ENCODE results near the gene PEX6.
"Not testable (repeated sequence)": the region's sequence is repeated elsewhere in the genome, so short reads cannot be mapped to it uniquely, and the experiment has no call there.

Gene PEX6

DNA sequence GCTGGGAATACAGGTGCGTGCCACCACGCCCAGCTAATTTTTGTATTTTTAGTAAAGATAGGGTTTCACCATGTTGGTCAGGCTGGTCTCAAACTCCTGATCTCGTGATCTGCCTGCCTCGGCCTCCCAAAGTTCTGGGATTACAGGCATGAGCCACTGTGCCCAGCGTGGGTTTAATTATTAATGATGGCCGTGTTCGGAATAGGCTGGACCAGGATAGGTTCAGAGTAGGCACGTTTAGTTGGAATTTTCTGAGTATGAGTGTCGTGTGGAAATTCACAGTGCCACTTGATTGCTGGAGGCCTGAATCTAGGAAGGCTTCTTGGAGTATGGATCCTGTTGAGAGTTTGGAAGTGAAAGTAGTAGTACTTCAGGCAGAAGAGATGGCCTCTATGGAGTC is 19.2 kb upstream of the PEX6 start:
- not testable (repeated sequence) for DNase-seq

GRCh38 chr6:42996513-42996912 is 17.5 kb upstream of the PEX6 start:
- DNase-seq: no peak

GRCh38 chr6:42993445-42993844 is 14.5 kb upstream of the PEX6 start:
- no peak for DNase-seq

- no peak for DNase-seq
Observed at GRCh38 chr6:42989923-42990322, 10.9 kb upstream of the PEX6 start.

DNA sequence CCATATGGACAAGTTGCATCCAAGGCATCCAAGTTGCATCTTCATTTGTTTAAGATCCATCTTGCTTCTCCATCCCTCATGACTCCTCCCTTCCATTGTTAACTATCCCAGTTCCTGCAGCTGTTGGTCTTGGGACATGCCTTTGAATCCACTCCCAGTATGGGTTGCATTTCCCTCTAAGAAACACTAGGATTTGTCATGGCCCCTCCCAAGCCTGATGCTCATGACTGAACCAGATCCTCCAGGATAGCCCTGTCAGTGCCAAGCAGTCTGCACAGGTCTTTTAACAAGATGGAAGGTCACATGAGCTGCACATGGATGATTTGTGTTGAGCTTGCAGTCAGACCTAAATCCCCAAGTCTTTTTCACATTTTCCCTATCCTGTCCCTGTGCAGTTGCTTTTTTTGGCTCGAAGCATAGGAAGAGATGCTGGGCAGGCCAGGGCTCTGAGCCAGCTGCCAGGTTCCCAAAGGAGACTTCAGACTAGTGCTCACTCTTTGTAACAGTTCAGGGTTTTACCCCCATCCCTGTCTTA is 9.6 kb upstream of the PEX6 start:
- no peak for DNase-seq

GRCh38 chr6:42987533-42988451 is 8.8 kb upstream of the PEX6 start:
- no peak for DNase-seq

DNA sequence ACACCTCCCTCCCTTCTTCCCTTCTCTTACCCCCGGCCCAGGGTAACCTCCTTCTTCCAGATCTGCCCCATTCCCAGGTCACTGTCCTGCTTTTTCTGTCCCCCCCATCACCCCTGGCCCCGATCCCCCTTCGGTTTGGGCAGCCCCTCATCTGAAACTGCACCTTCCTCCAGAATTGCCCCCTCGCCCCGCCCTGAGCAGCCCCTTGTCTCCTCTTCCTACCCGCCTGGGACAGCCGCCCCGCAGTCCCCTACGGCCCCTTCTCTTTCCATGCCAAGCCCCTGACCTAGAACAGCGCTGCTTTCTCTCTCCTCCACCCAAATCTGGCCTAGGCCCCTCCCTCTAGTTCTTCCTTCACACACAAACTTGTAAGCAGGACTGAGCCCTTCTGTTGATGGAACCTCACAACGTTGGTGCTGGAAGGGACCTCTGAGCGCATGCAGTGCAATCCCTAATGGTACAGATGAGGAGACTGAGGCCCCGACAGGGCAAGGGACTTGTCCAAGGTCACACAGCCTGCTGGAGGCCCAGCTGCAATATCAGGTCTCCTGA is 6.0 kb upstream of the PEX6 start:
- no peak for DNase-seq

- DNase-seq: peak; percentile 97
Observed at GRCh38 chr6:42984001-42984923, 5.3 kb upstream of the PEX6 start, which contains the start of gene PPP2R5D. Gene PPP2R5D (plus strand): TSS chr6:42984570. CDS start chr6:42984678, 108 bp downstream.

DNA sequence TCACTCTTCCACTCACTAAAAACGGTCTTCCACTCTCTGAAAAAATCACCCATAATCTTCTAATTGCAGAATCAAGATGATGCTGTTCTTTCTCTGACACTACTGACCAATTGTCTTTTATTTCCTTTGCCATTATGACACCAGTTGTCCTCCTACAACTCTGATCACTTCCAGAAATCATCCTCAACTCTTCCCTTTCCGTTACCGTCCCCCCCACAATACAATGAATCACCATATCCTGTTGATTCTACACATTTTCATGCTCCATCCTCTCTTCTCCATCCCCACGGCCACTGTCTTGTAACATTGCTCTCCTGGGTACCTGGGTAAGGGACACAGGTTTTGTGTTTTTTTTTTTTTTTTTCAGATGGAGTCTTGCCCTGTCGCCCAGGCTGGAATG is 2.9 kb upstream of the PEX6 start:
- DNase-seq: no peak

- DNase-seq: no peak
Observed at GRCh38 chr6:42979523-42980177, 669 bp upstream of the PEX6 start.

DNA sequence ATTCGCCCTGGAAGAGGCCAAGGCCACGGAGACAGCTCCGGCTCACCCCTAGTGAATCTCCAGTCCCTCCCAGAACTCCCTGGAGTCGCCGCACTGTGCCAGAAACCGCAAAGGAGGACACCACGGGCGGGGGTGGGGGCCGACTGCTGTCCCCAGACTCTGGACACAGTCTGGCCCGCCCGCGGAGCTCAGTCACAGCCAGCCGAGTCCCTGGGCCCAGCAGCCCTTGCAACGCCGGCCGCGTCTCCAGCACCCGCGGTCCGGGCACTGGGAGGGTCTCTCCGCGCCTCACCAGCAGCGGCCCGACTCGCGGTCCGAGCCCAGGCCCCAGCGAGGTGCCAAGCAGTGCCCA is 518 bp downstream of the PEX6 start:
- no peak for DNase-seq

GRCh38 chr6:42974919-42975505 is 4.0 kb downstream of the PEX6 start:
- no peak for DNase-seq

GRCh38 chr6:42973926-42974325 is 5.1 kb downstream of the PEX6 start:
- DNase-seq: no peak

DNA sequence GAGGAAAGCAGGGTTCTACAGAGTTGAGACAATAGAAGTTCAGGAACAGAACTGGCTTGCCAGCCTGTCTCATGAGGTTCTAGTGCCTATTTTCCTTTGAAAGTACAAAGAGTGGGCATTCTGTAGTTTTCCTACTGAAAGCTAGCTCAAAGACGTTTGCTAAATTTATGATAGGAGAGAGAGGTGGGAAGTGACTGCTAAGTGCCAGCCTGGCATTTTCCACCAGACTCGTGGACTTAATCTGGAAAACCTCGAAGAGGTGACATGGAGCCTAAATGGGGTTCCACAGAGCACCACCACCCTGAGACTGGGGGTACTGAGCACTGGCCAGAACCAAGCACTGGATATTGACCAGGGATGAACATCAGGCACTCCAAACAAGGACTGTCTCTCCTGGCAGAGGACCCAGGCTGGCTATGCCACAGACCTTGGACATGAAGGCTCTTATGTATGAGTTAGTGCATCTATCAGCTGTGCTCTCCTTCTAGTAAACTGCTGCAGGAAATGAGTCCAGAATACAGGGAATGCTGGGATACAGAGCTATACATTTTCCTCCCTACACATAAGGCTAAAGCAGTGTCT is 7.1 kb downstream of the PEX6 start:
- DNase-seq: no peak

DNA sequence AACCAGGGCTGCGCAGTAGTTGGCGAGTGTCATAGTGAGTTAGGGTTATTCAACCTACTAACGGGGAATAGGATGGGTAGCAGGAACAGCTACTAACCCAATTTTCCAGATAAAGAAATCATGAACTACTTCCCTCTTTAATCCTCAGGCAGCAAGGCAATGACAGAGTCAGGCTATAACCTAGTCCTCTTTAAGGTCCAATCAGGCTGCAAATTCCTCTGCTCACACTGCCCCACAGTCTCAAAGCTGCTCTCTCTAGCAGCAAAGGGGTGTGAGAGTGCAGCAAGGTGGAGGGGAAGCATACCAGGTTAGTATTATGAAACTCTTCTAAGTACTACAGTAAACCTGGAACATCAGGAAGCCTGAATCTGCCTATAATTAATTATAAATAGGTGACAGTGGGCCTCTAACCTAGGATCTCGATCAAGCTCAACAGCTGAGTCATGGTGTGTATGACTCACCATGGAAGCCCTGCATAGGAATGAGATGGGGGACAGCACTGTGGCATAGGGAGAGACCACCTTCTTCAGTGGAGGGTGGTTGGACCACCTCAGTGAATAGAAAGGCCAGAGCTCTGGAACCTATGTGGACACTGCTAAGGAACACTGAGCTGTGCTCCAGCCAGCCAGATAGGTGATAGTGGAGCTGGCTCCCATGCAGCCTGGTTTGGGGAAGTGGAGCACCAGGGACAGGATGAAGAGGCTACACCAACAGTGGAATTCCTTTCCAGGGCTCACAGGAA is 7.9 kb downstream of the PEX6 start:
- DNase-seq: no peak

GRCh38 chr6:42969934-42970333 is 9.0 kb downstream of the PEX6 start:
- DNase-seq: no peak

DNA sequence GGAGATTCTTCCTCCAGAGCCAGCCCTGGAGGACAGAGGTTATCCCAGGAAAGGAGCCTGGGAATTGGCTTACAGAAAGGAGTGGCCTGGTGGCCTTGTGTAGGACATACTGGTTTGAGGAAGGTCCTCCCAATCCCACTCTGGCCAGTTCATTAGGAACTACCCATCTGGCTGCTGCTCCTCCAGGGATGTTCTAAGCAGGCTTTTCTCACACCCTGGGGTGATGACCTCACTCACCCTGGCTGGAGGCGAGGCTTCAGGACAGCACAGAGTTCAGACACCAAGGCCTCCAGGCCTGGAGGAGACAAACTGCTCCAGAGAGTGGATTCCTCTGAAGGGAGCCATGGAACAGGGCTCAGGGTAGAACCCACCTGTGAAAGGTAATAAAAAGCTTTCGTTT is 9.6 kb downstream of the PEX6 start:
- DNase-seq: no peak

GRCh38 chr6:42968783-42969182 is 10.2 kb downstream of the PEX6 start:
- DNase-seq: no peak

DNA sequence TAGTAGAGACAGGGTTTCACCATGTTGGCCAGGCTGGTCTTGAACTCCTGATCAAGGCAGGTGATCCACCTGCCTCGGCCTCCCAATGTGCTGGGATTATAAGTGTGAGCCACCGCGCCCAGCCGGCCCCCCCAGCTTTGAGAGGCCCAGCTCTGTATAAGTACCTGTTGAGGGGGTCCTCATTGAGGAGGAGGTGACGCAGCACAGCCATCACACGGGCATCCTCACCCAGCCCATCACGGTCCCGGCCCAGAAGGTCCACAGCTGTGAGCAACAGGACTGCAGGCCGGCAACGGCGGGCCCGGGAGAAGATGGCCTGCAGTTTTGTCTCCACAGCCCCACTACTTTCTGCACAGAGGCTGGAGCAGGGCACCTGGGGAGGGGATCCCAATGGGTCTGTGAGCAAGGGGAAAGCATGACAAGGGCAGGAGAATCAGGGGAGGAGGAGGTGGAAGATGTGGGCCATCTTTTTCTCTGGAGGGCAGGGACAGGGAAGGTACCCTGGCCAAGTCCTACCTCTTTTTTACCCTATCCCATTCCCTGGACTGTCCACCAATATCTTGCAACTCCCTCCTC is 10.8 kb downstream of the PEX6 start:
- no peak for DNase-seq

- DNase-seq: no peak
Observed at GRCh38 chr6:42967228-42967627, 11.8 kb downstream of the PEX6 start.

- no peak for DNase-seq
Observed at GRCh38 chr6:42966571-42966970, 12.4 kb downstream of the PEX6 start.

All from NCI-H187 treated with DMSO at 0.1 percent for 48 hours (cell line).